ENCODE measurements around the gene ME3. TPM values are rescaled to one million over a fixed set of nuclear protein-coding genes. Genes with fewer than 3 reads are reported as not detected.
"Not testable (repeated sequence)": the region's sequence is repeated elsewhere in the genome, so short reads cannot be mapped to it uniquely, and the experiment has no call there.

ME3 gene
- total RNA-seq, 6 experiments from 2014 or later, result 1.9 to 8.5 (median 4.6) TPM

- 70% methylated on average over 4 of the region's 4 CpGs for WGBS (ENCODE audit: insufficient coverage, low coverage, low lambda C conversion rate, missing lambda C conversion rate)
- Histone ChIP-seq H3K27ac (peak overlapping the region in 1 of 3 donors; percentile 13), H3K9me3 (no peaks in the 10 kb centered on the region), H3K36me3 (no peaks in the 10 kb centered on the region), H3K4me1 (peaks cover 0 to 4% (median 0%) of the 10 kb centered on the region in 4 donors), H3K27me3 (no peaks in the 10 kb centered on the region), H3K4me3 (no peak overlapping the region)
- TF ChIP-seq POLR2A (IDR thresholded peaks at IDR 0.05) (no peak), CTCF (IDR thresholded peaks at IDR 0.05) (no peak)
- ATAC-seq (peak; percentile 39 to 90 (median 56)), DNase-seq (no peak)
- intact Hi-C loops (cut with DNase I), result no loop called here
These were observed 120.9 kb downstream of the ME3 start for GRCh38 chr11:86551288-86552092.

GRCh38 chr11:86550757-86551156 is 121.7 kb downstream of the ME3 start:
- no peak for ATAC-seq
- peaks cover 0 to 4% (median 0%) of the 10 kb centered on the region in 4 donors for H3K4me1 ChIP-seq
- no peak for DNase-seq
- no peaks in the 10 kb centered on the region for H3K9me3 ChIP-seq
- no peak overlapping the region for H3K27ac ChIP-seq
- intact Hi-C loops (cut with DNase I), result no loop called here
- H3K36me3 ChIP-seq, result no peaks in the 10 kb centered on the region
- TF ChIP-seq POLR2A (IDR thresholded peaks at IDR 0.05) (no peak), CTCF (IDR thresholded peaks at IDR 0.05) (no peak)
- no peaks in the 10 kb centered on the region for H3K27me3 ChIP-seq
- 100% methylated on average over 1 of the region's 2 CpGs for WGBS (ENCODE audit: insufficient coverage, low coverage, low lambda C conversion rate, missing lambda C conversion rate)
- no peak overlapping the region for H3K4me3 ChIP-seq

GRCh38 chr11:86548271-86548917 is 124.0 kb downstream of the ME3 start:
- WGBS (ENCODE audit: insufficient coverage, low coverage, low lambda C conversion rate, missing lambda C conversion rate), result 68% methylated on average over 4 of the region's 6 CpGs
- DNase-seq (no peak), ATAC-seq (no peak)
- intact Hi-C loops (cut with DNase I), result no loop called here
- H3K4me3 ChIP-seq, result no peak overlapping the region
- no peaks in the 10 kb centered on the region for H3K36me3 ChIP-seq
- peak overlapping the region in 1 of 3 donors; percentile 8 for H3K27ac ChIP-seq
- peaks cover 0 to 4% (median 0%) of the 10 kb centered on the region in 4 donors for H3K4me1 ChIP-seq
- H3K9me3 ChIP-seq, result no peaks in the 10 kb centered on the region
- TF ChIP-seq POLR2A (IDR thresholded peaks at IDR 0.05), result no peak
- no peak for TF ChIP-seq CTCF (IDR thresholded peaks at IDR 0.05)
- H3K27me3 ChIP-seq, result no peaks in the 10 kb centered on the region

GRCh38 chr11:86547727-86548126 is 124.7 kb downstream of the ME3 start:
- WGBS (ENCODE audit: insufficient coverage, low coverage, low lambda C conversion rate, missing lambda C conversion rate), result 59% methylated on average over 2 of the region's 2 CpGs
- Histone ChIP-seq H3K4me1 (peaks cover 0 to 4% (median 0%) of the 10 kb centered on the region in 4 donors), H3K4me3 (no peak overlapping the region), H3K27me3 (no peaks in the 10 kb centered on the region), H3K9me3 (no peaks in the 10 kb centered on the region), H3K27ac (peak overlapping the region in 1 of 3 donors; percentile 14), H3K36me3 (no peaks in the 10 kb centered on the region)
- TF ChIP-seq POLR2A (IDR thresholded peaks at IDR 0.05), result no peak
- TF ChIP-seq CTCF (IDR thresholded peaks at IDR 0.05), result no peak
- peak in 2 of 4 donors; percentile 50 to 80 for ATAC-seq
- intact Hi-C loops (cut with DNase I), result no loop called here
- no peak for DNase-seq

- H3K4me1 ChIP-seq; intact Hi-C loops (cut with DNase I); ATAC-seq; H3K27ac ChIP-seq; DNase-seq; H3K36me3 ChIP-seq; H3K9me3 ChIP-seq; H3K4me3 ChIP-seq; H3K27me3 ChIP-seq: not testable (repeated sequence)
- no CpG with 5 or more reads among the region's 3 CpGs for WGBS (ENCODE audit: insufficient coverage, low coverage, low lambda C conversion rate, missing lambda C conversion rate)
These were observed 131.1 kb downstream of the ME3 start for GRCh38 chr11:86541299-86541698.

Data from right lobe of liver (tissue), 6 donors.